Fibroblast of peridontal ligament (primary cell): Measurements from ENCODE around the gene EMC7.
A peak's percentile ranks its signal among the peaks of the same experiment; 100 is the strongest.

Source experiments
- DNase-seq: peaks from one replicate; pipeline ENCODE4 v3.0.0-alpha.2; 2010; ENCODE audit errors: extremely low read depth

EMC7 gene

GRCh38 chr15:34038871-34039789, 62.5 kb downstream of the EMC7 start, which contains the start of gene AVEN:
Gene AVEN (minus strand): TSS chr15:34039204. CDS start chr15:34039046, 158 bp downstream.
- DNase-seq = peak; percentile 30

GRCh38 chr15:34038023-34038870, 63.4 kb downstream of the EMC7 start:
- peak; percentile 59 for DNase-seq
